ENCODE measurements around the gene LIN9.

DNA sequence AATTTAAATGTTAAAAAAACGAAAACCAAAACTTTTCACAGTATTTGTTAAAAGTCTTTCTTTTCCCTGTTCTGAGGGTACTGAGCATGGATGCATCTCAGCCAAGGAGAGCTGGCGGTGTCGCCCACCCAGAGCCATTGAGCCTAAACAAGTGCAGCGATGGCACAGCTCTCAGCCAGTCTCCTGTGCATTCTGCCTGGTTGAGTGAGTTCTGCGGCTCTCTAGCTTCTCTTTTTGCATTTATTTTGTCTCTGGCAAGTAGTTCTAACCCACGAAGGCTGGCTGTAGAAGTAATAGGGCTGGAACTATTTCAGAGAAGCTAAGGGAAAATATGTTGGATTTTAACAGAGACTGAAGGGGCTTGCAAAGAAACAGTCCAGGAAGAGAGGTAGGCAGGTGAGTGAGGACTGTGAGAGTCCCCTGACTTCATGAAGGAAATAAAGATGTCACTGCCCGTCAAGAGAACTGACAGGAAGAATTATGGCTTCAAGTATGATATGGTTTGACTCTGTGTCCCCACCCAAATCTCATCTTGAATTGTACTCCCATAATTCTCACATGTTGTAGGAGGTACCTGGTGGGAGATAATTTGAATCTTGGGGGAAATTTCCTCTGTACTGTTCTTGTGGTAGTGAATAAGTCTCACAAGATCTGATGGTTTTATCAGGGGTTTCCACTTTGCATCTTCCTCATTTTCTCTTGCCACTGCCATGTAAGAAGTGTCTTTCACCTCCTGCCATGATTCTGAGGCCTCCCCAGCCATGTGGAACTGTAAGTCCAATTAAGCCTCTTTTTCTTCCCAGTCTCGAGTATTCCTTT is 35.7 kb upstream of the LIN9 start:
- TF ChIP-seq HDAC2 (CRISPR knock-in tag; IDR thresholded peaks at IDR 0.05) (no peak), THAP11 (CRISPR knock-in tag; IDR thresholded peaks at IDR 0.05) (no peak), SIN3A (IDR thresholded peaks at IDR 0.05; ENCODE audit: borderline replicate concordance, low read depth, low read length) (no peak), POLR2A (IDR thresholded peaks at IDR 0.05; ENCODE audit: insufficient read depth in 1 of 2, low read depth in 2 of 2, low read length in 2 of 2) (no peak), SMC3 (IDR thresholded peaks at IDR 0.05; ENCODE audit: low read length) (no peak), ZNF567 (CRISPR knock-in tag; IDR thresholded peaks at IDR 0.05; ENCODE audit: borderline replicate concordance) (no peak), ZBTB10 (CRISPR knock-in tag; IDR thresholded peaks at IDR 0.05; ENCODE audit: borderline replicate concordance) (no peak), CTCF (CRISPR knock-in tag; IDR thresholded peaks at IDR 0.05) (no peak), ZKSCAN1 (IDR thresholded peaks at IDR 0.05; ENCODE audit: low read length) (no peak), ZNF362 (CRISPR knock-in tag; IDR thresholded peaks at IDR 0.05; ENCODE audit: borderline replicate concordance) (no peak), EP300 (IDR thresholded peaks at IDR 0.05; ENCODE audit: low read depth in 2 of 2, low read length in 2 of 2) (no peak), EP300 (CRISPR knock-in tag; IDR thresholded peaks at IDR 0.05; ENCODE audit: borderline replicate concordance) (no peak), GABPA (IDR thresholded peaks at IDR 0.05; ENCODE audit: low read depth, low read length) (no peak), GABPA (CRISPR knock-in tag; IDR thresholded peaks at IDR 0.05; ENCODE audit: low read depth) (no peak), ZMYM4 (CRISPR knock-in tag; IDR thresholded peaks at IDR 0.05) (no peak)
